HepG2 (cell line): ENCODE data around the gene MSL2. TPM values are rescaled to one million over a fixed set of nuclear protein-coding genes. Genes with fewer than 3 reads are reported as not detected.

Source experiments
- ARNTL ChIP-seq: sonication (generic); formaldehyde crosslinking; IDR thresholded peaks from 2 replicates; pipeline ENCODE4 v1.4.0; 2020; ENCODE audit warnings: mild to moderate bottlenecking, missing genetic modification reagents
- CEBPB ChIP-seq: IDR thresholded peaks from 2 replicates; pipeline ENCODE4 v1.6.1; 2011; ENCODE audit warnings: low read depth, low read length, improper control_type of control experiment, borderline replicate concordance
- CENPX ChIP-seq: sonication (generic); formaldehyde crosslinking; IDR thresholded peaks from 2 replicates; pipeline ENCODE4 v1.9.0; 2021; ENCODE audit warnings: mild to moderate bottlenecking, missing genetic modification reagents, moderate library complexity
- ELF1 ChIP-seq: sonication (generic); formaldehyde crosslinking; IDR thresholded peaks from 2 replicates; pipeline ENCODE4 v1.4.0; 2020; ENCODE audit warnings: missing genetic modification reagents
- ELF3 ChIP-seq: IDR thresholded peaks from 2 replicates; pipeline ENCODE4 v1.6.1; 2016; ENCODE audit warnings: missing genetic modification reagents, missing compliant biosample characterization
- GATA4 ChIP-seq: sonication (generic); IDR thresholded peaks from 2 replicates; pipeline ENCODE4 v1.6.1; 2016; ENCODE audit warnings: antibody characterized with exemption, low read depth, borderline replicate concordance
- HDAC2 ChIP-seq: sonication (generic); formaldehyde crosslinking; IDR thresholded peaks from 2 replicates; pipeline ENCODE4 v1.4.0; 2020; ENCODE audit warnings: missing genetic modification reagents
- KAT2B ChIP-seq: fragments of 150-350 bp; IDR thresholded peaks from 2 replicates; pipeline ENCODE4 v1.6.1; 2014; ENCODE audit warnings: low read depth, low read length, borderline replicate concordance
- KLF6 ChIP-seq: IDR thresholded peaks from 2 replicates; pipeline ENCODE4 v1.8.0; 2016; ENCODE audit warnings: missing biosample characterization, missing genetic modification reagents
- TRIM24 ChIP-seq: sonication (generic); formaldehyde crosslinking; IDR thresholded peaks from 2 replicates; pipeline ENCODE4 v1.8.0; 2022; ENCODE audit warnings: mild to moderate bottlenecking, missing genetic modification reagents
- ZBTB21 ChIP-seq: sonication (generic); formaldehyde crosslinking; IDR thresholded peaks from 2 replicates; pipeline ENCODE4 v1.4.0; 2020; ENCODE audit warnings: missing genetic modification reagents
- ZBTB7A ChIP-seq: sonication (generic); formaldehyde crosslinking; IDR thresholded peaks from 2 replicates; pipeline ENCODE4 v1.8.0; 2022; ENCODE audit warnings: mild to moderate bottlenecking, missing genetic modification reagents
- ZFP36 ChIP-seq: fragments of 150-350 bp; IDR thresholded peaks from 2 replicates; pipeline ENCODE4 v1.6.1; 2018; ENCODE audit warnings: borderline replicate concordance, low read length, low read depth; ENCODE audit not compliant: partially characterized antibody
- ZNF331 ChIP-seq: sonication (generic); formaldehyde crosslinking; IDR thresholded peaks from 2 replicates; pipeline ENCODE4 v1.4.0; 2020; ENCODE audit warnings: missing genetic modification reagents
- polyA plus RNA-seq, 8 experiments: library from polyadenylated mRNA; depleted of rRNA in 3 of 8; stranded (reverse) in 7 of 8; unstranded in 1 of 8; fragments of >200 nt; fragmentation: Illumina TruSeq in 4 of 8; extraction: Trizol in 4 of 8; gene quantifications; 2 replicates each; pipeline versions ENCODE4 v1.2.1 to v1.2.3, GENCODE V29; 2011 to 2016; ENCODE audit warnings: low read depth in 4 of 8, missing spikeins in 1 of 8, mixed read lengths in 1 of 8; ENCODE audit not compliant: insufficient read depth in 1 of 8
- total RNA-seq, 5 experiments: library from RNA; depleted of rRNA; stranded (reverse); fragments of >200 nt; fragmentation: Illumina TruSeq; extraction: Trizol; gene quantifications; 2 replicates each; pipeline ENCODE4 v1.2.3, GENCODE V29; 2016; ENCODE audit warnings: low read depth in 1 of 5
- TF ChIP-seq, protein P1 (sequence below): sonication (generic); formaldehyde crosslinking; conservative IDR thresholded peaks from 2 replicates; pipeline ENCODE4 v1.4.0; 2020; ENCODE audit warnings: mild to moderate bottlenecking, missing genetic modification reagents, moderate library complexity
- TF ChIP-seq, protein P2 (sequence below): sonication (generic); formaldehyde crosslinking; IDR thresholded peaks from 2 replicates; pipeline ENCODE4 v1.4.0; 2020; ENCODE audit warnings: mild to moderate bottlenecking, missing genetic modification reagents
- TF ChIP-seq, protein P3 (sequence below): IDR thresholded peaks from 2 replicates; pipeline ENCODE4 v1.6.1; 2016; ENCODE audit warnings: low read depth
- TF ChIP-seq, protein P4 (sequence below): sonication (generic); formaldehyde crosslinking; conservative IDR thresholded peaks from 2 replicates; pipeline ENCODE4 v1.4.0; 2020; ENCODE audit warnings: missing genetic modification reagents
- TF ChIP-seq, protein P5 (sequence below): sonication (generic); formaldehyde crosslinking; IDR thresholded peaks from 2 replicates; pipeline ENCODE4 v1.5.0; 2020; ENCODE audit warnings: missing genetic modification reagents

The MSL2 gene
- total and polyA plus RNA-seq, 2 of the 13 experiments (the other 11 are each of a cell fraction or from before 2014, with no cell fraction given): 6.9 to 11.7 TPM

DNA sequence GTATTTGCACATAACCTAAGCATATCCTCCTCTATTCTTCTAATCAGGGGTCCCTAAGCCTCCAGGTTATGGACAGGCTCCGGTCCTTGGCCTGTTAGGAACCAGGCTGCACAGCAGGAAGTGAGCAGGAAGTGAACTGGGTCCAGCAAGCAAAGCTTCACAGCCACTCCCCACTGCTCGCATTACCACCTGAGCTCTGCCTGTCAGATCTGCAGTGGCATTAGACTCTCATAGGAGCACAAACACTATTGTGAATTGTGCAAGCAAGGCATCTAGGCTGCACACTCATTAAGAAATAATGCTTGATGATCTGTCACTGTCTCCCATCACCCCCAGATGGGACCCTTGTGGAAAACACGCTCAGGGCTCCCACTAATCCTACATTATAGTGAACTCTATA is 9.8 kb downstream of the MSL2 start (continued):
- TF ChIP-seq HDAC2 (CRISPR knock-in tag) (0 out of 2 replicates have a peak, but pooled peaks have one; percentile 30), ZBTB7A (CRISPR knock-in tag) (no peak), CEBPB (peak; percentile 68), ZNF331 (peak; percentile 37; the same call in 1 of the 2 replicates), ELF1 (CRISPR knock-in tag) (peak; percentile 71), KAT2B (no peak), KLF6 (no peak), ZBTB21 (CRISPR knock-in tag) (no peak), ARNTL (CRISPR knock-in tag) (no peak), CENPX (CRISPR knock-in tag) (no peak), ZFP36 (no peak), GATA4 (no peak), TRIM24 (CRISPR knock-in tag) (no peak), ELF3 (peak; percentile 96)
- TF ChIP-seq, protein P1, sequence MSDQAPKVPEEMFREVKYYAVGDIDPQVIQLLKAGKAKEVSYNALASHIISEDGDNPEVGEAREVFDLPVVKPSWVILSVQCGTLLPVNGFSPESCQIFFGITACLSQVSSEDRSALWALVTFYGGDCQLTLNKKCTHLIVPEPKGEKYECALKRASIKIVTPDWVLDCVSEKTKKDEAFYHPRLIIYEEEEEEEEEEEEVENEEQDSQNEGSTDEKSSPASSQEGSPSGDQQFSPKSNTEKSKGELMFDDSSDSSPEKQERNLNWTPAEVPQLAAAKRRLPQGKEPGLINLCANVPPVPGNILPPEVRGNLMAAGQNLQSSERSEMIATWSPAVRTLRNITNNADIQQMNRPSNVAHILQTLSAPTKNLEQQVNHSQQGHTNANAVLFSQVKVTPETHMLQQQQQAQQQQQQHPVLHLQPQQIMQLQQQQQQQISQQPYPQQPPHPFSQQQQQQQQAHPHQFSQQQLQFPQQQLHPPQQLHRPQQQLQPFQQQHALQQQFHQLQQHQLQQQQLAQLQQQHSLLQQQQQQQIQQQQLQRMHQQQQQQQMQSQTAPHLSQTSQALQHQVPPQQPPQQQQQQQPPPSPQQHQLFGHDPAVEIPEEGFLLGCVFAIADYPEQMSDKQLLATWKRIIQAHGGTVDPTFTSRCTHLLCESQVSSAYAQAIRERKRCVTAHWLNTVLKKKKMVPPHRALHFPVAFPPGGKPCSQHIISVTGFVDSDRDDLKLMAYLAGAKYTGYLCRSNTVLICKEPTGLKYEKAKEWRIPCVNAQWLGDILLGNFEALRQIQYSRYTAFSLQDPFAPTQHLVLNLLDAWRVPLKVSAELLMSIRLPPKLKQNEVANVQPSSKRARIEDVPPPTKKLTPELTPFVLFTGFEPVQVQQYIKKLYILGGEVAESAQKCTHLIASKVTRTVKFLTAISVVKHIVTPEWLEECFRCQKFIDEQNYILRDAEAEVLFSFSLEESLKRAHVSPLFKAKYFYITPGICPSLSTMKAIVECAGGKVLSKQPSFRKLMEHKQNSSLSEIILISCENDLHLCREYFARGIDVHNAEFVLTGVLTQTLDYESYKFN (CRISPR knock-in tag): 0 out of 2 replicates have a peak, but pooled peaks have one; percentile 13
- TF ChIP-seq, protein P2, sequence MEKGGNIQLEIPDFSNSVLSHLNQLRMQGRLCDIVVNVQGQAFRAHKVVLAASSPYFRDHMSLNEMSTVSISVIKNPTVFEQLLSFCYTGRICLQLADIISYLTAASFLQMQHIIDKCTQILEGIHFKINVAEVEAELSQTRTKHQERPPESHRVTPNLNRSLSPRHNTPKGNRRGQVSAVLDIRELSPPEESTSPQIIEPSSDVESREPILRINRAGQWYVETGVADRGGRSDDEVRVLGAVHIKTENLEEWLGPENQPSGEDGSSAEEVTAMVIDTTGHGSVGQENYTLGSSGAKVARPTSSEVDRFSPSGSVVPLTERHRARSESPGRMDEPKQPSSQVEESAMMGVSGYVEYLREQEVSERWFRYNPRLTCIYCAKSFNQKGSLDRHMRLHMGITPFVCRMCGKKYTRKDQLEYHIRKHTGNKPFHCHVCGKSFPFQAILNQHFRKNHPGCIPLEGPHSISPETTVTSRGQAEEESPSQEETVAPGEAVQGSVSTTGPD (CRISPR knock-in tag): no peak
- TF ChIP-seq, protein P3, sequence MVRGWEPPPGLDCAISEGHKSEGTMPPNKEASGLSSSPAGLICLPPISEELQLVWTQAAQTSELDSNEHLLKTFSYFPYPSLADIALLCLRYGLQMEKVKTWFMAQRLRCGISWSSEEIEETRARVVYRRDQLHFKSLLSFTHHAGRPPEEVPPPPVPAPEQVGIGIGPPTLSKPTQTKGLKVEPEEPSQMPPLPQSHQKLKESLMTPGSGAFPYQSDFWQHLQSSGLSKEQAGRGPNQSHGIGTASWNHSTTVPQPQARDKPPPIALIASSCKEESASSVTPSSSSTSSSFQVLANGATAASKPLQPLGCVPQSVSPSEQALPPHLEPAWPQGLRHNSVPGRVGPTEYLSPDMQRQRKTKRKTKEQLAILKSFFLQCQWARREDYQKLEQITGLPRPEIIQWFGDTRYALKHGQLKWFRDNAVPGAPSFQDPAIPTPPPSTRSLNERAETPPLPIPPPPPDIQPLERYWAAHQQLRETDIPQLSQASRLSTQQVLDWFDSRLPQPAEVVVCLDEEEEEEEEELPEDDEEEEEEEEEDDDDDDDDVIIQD (CRISPR knock-in tag): peak; percentile 66; the same call in 1 of the 2 replicates
- TF ChIP-seq, protein P4, sequence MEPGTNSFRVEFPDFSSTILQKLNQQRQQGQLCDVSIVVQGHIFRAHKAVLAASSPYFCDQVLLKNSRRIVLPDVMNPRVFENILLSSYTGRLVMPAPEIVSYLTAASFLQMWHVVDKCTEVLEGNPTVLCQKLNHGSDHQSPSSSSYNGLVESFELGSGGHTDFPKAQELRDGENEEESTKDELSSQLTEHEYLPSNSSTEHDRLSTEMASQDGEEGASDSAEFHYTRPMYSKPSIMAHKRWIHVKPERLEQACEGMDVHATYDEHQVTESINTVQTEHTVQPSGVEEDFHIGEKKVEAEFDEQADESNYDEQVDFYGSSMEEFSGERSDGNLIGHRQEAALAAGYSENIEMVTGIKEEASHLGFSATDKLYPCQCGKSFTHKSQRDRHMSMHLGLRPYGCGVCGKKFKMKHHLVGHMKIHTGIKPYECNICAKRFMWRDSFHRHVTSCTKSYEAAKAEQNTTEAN (CRISPR knock-in tag): peak; percentile 89
- TF ChIP-seq, protein P5, sequence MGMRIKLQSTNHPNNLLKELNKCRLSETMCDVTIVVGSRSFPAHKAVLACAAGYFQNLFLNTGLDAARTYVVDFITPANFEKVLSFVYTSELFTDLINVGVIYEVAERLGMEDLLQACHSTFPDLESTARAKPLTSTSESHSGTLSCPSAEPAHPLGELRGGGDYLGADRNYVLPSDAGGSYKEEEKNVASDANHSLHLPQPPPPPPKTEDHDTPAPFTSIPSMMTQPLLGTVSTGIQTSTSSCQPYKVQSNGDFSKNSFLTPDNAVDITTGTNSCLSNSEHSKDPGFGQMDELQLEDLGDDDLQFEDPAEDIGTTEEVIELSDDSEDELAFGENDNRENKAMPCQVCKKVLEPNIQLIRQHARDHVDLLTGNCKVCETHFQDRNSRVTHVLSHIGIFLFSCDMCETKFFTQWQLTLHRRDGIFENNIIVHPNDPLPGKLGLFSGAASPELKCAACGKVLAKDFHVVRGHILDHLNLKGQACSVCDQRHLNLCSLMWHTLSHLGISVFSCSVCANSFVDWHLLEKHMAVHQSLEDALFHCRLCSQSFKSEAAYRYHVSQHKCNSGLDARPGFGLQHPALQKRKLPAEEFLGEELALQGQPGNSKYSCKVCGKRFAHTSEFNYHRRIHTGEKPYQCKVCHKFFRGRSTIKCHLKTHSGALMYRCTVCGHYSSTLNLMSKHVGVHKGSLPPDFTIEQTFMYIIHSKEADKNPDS (CRISPR knock-in tag): no peak
